Left ventricle myocardium inferior (tissue), 1 donor: ENCODE measurements around the gene ZFYVE27. TPM values are rescaled to one million over a fixed set of nuclear protein-coding genes. Genes with fewer than 3 reads are reported as not detected.

Experiments used
- DNase-seq: peaks from one replicate; pipeline ENCODE4 v3.0.0-alpha.2; 2020
- H3K27ac ChIP-seq: fragments of 200-600 bp; replicated peaks from 2 replicates; pipeline ENCODE4 v1.8.0; 2021
- H3K27me3 ChIP-seq: fragments of 200-600 bp; 2 replicates; pipeline ENCODE4 v1.8.0; 2021; ENCODE audit warnings: low read depth
- H3K36me3 ChIP-seq: fragments of 200-600 bp; 2 replicates; pipeline ENCODE4 v1.8.0; 2021
- H3K4me1 ChIP-seq: fragments of 200-600 bp; 2 replicates; pipeline ENCODE4 v1.8.0; 2021
- H3K4me3 ChIP-seq: fragments of 200-600 bp; 2 replicates; pipeline ENCODE4 v1.8.0; 2021; ENCODE audit warnings: mild to moderate bottlenecking, moderate library complexity
- H3K9me3 ChIP-seq: fragments of 200-600 bp; replicated peaks from 2 replicates; pipeline ENCODE4 v1.8.0; 2021
- intact Hi-C: fragments of 100-400 bp; cut with micrococcal nuclease; formaldehyde crosslinking; loops from one replicate; pipeline ENCODE4 v1.11.0; 2022
- total RNA-seq: library from RNA; stranded (reverse); fragmentation: NEBNext Ultra II Directional; extraction: Animal tissue kit (Norgen Biotek cat#: 25700); gene quantifications from one replicate; pipeline ENCODE4 v1.2.1, GENCODE V29; 2021
- TF ChIP-seq, protein P1 (sequence below): fragments of 200-600 bp; IDR thresholded peaks from 2 replicates; pipeline ENCODE4 v1.8.0; 2021; ENCODE audit warnings: antibody characterized with exemption, mild to moderate bottlenecking, borderline replicate concordance
- donor health status: DM: no; HTN: yes; CAD: no; lungs with severe emphysema.

Gene ZFYVE27
- total RNA-seq, 1 donor from 2014 or later, result 13.2 TPM

DNA sequence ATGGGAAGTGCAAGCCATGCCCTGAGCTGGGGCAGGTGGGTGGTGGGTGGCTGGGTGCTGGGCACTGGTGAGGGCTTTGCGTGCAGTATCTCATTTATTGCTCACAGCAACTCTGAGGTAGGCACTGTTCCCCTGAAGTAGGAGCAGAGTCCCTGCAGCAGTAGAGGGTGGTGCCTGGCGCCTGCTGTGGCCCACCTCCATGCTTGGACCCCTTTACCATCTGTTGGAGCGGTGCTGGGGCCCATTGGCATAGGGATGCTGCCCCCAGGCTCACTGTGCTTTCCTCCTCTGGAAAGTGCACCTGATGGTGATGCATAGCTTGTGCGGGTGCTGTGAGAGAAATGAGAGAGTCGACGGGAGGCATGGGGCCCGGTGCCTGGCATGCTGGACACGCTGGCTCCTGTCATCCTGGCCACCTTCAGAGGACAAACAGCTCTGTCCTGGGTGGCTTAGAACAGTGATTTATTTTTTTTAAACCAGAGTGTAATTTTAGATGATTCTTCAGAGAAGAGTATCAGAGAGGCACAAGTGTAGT is 24.5 kb downstream of the ZFYVE27 start:
- Histone ChIP-seq H3K27ac (peak overlapping the region; percentile 15), H3K36me3 (peaks cover 51% of the 10 kb centered on the region)

GRCh38 chr10:97762056-97762455 is 25.1 kb downstream of the ZFYVE27 start:
- H3K36me3 ChIP-seq, result peaks cover 44% of the 10 kb centered on the region
- H3K27ac ChIP-seq, result peak overlapping the region; percentile 15
- TF ChIP-seq, protein P1, sequence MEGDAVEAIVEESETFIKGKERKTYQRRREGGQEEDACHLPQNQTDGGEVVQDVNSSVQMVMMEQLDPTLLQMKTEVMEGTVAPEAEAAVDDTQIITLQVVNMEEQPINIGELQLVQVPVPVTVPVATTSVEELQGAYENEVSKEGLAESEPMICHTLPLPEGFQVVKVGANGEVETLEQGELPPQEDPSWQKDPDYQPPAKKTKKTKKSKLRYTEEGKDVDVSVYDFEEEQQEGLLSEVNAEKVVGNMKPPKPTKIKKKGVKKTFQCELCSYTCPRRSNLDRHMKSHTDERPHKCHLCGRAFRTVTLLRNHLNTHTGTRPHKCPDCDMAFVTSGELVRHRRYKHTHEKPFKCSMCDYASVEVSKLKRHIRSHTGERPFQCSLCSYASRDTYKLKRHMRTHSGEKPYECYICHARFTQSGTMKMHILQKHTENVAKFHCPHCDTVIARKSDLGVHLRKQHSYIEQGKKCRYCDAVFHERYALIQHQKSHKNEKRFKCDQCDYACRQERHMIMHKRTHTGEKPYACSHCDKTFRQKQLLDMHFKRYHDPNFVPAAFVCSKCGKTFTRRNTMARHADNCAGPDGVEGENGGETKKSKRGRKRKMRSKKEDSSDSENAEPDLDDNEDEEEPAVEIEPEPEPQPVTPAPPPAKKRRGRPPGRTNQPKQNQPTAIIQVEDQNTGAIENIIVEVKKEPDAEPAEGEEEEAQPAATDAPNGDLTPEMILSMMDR, result no peak

More for the DNA sequence above, 24.5 kb downstream of the ZFYVE27 start:
- Histone ChIP-seq H3K27me3 (no peaks in the 10 kb centered on the region), H3K4me1 (peaks cover 13% of the 10 kb centered on the region), H3K4me3 (no peak overlapping the region), H3K9me3 (no peaks in the 10 kb centered on the region)
- intact Hi-C loops, result no loop called here
- DNase-seq, result no peak
- TF ChIP-seq, protein P1, result no peak

GRCh38 chr10:97762816-97763215 is 25.9 kb downstream of the ZFYVE27 start:
- intact Hi-C loops, result no loop called here
- Histone ChIP-seq H3K4me3 (no peak overlapping the region), H3K9me3 (no peaks in the 10 kb centered on the region), H3K27me3 (no peaks in the 10 kb centered on the region), H3K36me3 (peaks cover 37% of the 10 kb centered on the region), H3K4me1 (peaks cover 13% of the 10 kb centered on the region), H3K27ac (no peak overlapping the region)
- peak; percentile 26 for DNase-seq
- TF ChIP-seq, protein P1, result no peak

More at GRCh38 chr10:97762056-97762455, 25.1 kb downstream of the ZFYVE27 start:
- no peak overlapping the region for H3K4me3 ChIP-seq
- peaks cover 13% of the 10 kb centered on the region for H3K4me1 ChIP-seq
- DNase-seq, result no peak
- no peaks in the 10 kb centered on the region for H3K9me3 ChIP-seq
- intact Hi-C loops, result no loop called here
- H3K27me3 ChIP-seq, result no peaks in the 10 kb centered on the region

DNA sequence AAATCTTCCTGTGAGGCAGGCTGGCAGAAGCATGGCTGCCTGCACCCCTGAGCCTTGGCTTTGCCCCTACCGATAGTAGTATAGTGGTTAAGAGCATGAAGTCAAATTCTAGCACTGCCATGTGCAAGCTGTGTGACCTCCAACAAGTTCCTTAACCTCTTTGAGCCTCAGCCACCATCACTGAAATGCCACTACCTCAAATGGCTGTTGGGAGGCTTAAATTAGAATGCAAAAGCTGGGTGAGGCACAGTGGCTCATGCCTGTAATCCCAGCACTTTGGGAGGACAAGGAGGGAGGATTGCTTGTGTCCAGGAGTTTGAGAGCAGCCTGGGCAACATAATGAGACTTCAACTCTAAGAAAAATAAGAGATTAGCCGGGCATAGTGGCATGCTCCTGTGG is 26.5 kb downstream of the ZFYVE27 start:
- H3K27me3 ChIP-seq, result peaks cover 5% of the 10 kb centered on the region
- DNase-seq, result no peak
- H3K27ac ChIP-seq, result peak overlapping the region; percentile 36
- intact Hi-C loops, result no loop called here
- no peaks in the 10 kb centered on the region for H3K9me3 ChIP-seq
- TF ChIP-seq, protein P1, result no peak
- H3K36me3 ChIP-seq, result peaks cover 31% of the 10 kb centered on the region
- H3K4me3 ChIP-seq, result no peak overlapping the region
- peaks cover 13% of the 10 kb centered on the region for H3K4me1 ChIP-seq

DNA sequence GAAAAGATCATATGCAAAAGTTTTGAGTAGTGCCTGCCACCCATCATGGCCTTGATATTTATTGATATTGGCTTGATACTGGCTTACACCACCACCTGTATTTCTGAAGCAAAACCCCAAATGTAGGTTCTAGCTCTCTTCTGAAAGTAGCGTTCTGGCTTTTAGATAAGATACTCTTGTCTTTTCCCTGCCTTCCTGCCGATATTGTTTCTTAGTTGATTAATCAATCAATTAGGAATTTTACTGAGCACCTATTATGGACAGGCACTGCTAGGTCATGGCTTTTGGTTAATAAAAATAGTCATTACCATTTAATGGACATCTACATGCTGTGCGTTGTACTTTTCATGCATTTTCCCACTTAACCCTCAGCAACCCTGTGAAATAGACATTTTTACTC is 27.0 kb downstream of the ZFYVE27 start:
- Histone ChIP-seq H3K9me3 (no peaks in the 10 kb centered on the region), H3K4me3 (no peak overlapping the region), H3K36me3 (peaks cover 25% of the 10 kb centered on the region), H3K27ac (no peak overlapping the region), H3K4me1 (peaks cover 13% of the 10 kb centered on the region), H3K27me3 (peaks cover 9% of the 10 kb centered on the region)
- TF ChIP-seq, protein P1, result no peak
- DNase-seq, result no peak
- intact Hi-C loops, result no loop called here

DNA sequence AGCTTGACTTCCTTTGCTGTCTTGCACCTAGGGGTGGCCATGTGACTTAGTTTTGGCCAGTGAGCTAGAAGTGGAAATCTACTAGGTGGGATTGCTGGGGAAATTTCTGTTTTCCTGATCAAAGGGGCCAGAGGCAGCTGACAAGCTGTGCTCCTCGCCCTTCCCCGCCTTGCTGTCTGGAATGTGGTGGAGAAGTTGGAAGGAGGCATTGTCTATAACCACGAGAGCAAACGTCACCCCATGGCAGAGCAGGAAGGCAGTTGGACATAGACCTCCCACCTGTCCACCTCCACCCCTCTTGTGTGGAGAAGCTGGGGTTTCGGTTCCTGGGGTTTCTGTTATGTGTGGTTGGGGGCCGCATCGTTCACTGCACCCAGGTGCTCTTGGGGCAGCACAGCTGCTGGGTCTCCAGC is 27.6 kb downstream of the ZFYVE27 start:
- Histone ChIP-seq H3K9me3 (no peaks in the 10 kb centered on the region), H3K27me3 (peaks cover 15% of the 10 kb centered on the region), H3K4me1 (peaks cover 13% of the 10 kb centered on the region), H3K27ac (no peak overlapping the region), H3K36me3 (peaks cover 20% of the 10 kb centered on the region), H3K4me3 (no peak overlapping the region)
- intact Hi-C loops, result no loop called here
- no peak for DNase-seq
- TF ChIP-seq, protein P1, result no peak
